Left kidney (tissue), 2 donors: ENCODE data around the gene BPIFB6. TPM values are rescaled to one million over a fixed set of nuclear protein-coding genes. Genes with fewer than 3 reads are reported as not detected.

Source experiments
- DNase-seq: peaks from one replicate; pipeline ENCODE4 v3.0.0-alpha.2; 2013
- polyA plus RNA-seq: library from polyadenylated mRNA; unstranded; fragments of 120-200 nt; gene quantifications from one replicate; pipeline ENCODE4 v1.2.1, GENCODE V29; 2013; ENCODE audit not compliant: insufficient read length

BPIFB6 gene
- polyA plus RNA-seq, 1 donor, result not detected

GRCh38 chr20:33002087-33002808, 29.2 kb upstream of the BPIFB6 start:
- no peak for DNase-seq

- no peak for DNase-seq
These were observed 27.2 kb upstream of the BPIFB6 start, which contains the start of gene SUN5 for GRCh38 chr20:33004141-33004751. Gene SUN5, minus strand, starts transcription at chr20:33004433. Its CDS starts 93 bp downstream, at chr20:33004340.

DNA sequence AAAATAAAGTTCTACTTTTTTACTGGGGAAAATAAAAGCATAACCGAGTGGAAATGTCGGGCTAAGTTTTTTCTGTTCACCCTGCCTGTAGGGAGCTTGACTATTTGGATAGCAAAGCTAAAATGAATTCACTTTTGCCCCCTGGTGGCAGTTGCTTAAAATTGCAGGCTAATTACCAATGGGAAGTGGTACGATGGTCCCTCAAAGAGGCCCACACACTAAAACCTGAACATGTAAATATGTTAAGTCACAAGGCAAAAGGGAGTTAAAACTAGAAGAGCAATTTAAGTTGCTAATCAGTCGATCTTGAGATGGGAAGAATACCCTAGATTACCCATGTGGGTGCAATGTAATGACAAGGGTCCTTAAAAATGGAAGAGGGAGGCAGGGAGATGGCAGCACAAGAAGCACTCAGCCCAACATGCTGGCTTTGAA, 26.3 kb upstream of the BPIFB6 start:
- DNase-seq, result no peak

- no peak for DNase-seq
These were observed 25.3 kb upstream of the BPIFB6 start for GRCh38 chr20:33005908-33006775.

GRCh38 chr20:33006776-33007375, 24.6 kb upstream of the BPIFB6 start:
- DNase-seq, result no peak

GRCh38 chr20:33007376-33008335, 23.8 kb upstream of the BPIFB6 start, which contains the start of gene BPIFB2:
Gene BPIFB2, plus strand, starts transcription at chr20:33007704. Its CDS starts 871 bp downstream, at chr20:33008575.
- DNase-seq, result no peak

DNA sequence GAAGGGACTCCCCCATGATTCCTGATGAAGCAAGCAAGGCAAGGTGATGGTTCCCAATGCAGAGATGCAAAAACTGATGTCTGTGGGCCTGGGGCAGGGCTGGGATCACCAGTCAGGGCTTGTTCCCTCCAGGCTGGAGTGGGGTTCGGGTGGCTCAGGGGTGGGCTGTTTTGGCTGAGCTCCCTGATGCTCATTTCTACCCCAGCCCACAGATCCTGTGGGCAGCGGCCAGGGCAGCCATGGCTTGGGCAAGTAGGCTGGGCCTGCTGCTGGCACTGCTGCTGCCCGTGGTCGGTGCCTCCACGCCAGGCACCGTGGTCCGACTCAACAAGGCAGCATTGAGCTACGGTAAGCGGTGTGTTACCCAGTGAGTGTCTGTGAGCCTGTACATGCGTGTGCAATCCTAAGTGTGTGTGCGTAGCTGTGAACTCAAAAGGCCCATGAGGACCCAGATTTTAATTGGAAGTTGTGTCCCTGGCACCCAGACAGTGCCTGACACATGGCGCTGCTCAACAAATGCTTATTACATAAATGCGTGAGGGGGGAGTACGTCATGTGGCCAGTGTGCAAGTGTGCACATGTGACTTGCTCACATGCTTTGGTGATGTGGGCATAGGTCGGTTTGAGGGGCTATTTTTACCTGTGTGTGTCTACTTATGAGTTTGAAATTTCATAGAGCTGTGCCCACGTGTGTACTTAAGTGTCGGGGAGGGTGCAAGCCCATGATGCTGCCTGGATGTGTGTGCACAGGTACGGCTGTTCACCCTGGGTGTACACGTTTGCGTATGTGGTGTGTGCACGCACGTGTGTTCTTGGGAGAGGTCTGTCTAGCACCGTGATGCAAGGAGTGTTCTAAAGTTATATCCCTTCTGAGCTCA, 22.9 kb upstream of the BPIFB6 start:
- DNase-seq, result no peak

GRCh38 chr20:33009214-33010132, 22.0 kb upstream of the BPIFB6 start:
- peak; percentile 18 for DNase-seq

DNA sequence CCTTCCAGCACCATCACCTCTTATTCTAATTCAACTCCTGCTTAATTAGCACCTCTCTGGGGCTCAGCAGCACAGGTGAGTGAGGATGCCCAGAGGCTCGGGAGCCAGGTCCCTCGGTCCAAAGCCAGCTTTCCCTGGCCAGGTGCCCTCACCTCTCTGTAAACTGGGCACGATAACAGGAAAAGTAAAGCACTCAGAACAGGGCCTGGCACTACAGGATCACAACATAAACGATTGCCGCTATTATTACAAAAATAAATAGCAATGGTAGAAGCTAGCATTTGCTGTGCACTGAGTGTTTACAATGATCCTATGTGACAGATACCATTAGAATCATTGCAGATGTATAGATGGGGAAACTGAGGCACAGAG, 21.3 kb upstream of the BPIFB6 start:
- no peak for DNase-seq

GRCh38 chr20:33010674-33011449, 20.6 kb upstream of the BPIFB6 start:
- DNase-seq, result no peak

DNA sequence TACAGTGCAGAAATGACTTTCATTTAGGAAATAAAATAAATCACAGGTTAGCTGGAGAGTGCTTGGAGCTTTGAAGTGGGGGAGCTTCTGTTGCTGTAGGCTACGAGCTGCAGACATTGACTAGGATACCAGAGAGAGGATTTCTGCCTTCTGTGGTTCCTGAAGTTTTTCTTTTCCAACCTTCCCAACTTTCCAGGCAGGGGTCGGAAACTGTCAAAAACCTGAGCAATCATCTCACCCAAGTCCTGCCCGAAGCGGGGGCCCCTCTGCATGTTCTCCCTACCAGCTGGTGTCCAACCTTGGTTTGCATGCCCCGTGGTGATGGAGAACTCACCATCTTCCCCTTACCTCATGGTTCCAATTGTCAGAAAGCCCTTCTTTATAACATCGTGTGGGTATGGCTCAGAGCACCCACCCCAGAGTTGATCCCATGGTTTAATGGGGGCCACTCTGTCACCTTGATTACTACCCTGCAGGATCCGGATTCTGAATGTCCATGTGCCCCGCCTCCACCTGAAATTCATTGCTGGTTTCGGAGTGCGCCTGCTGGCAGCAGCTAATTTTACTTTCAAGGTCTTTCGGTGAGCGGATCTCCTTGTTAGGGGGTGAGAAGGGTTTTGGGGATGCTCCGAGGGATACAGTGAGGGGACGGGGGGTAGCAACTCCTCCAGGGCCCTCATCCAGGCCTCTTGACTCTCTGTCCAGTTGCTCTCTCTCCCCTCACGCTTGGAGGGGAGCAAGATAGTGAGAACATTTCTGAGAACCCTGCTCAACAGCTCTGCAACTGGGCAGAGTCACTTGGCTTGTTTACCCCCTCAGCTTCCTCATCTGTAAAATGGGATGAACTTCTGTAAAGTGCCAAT, 18.9 kb upstream of the BPIFB6 start:
- no peak for DNase-seq

- DNase-seq, result no peak
These were observed 17.6 kb upstream of the BPIFB6 start for GRCh38 chr20:33013701-33014326.

GRCh38 chr20:33014336-33015113, 16.9 kb upstream of the BPIFB6 start:
- no peak for DNase-seq

DNA sequence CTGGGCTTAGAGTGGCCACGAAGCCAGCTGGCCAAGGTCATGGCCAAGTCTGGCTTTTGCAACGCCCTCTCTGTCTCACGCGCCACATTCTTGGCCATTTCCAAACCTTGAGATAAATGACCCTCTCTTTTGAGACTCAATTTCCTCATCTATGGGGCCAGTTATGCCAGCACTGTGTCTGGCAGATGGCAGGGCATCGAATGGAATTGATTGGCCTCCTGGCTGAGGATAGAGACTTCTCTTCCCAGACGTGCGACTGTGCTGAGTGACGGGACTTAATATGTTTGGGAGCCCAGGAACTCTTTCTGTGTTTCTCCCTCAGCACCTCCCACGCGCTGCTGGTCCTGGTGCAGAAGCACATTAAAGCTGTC, 16.3 kb upstream of the BPIFB6 start:
- DNase-seq, result no peak

DNA sequence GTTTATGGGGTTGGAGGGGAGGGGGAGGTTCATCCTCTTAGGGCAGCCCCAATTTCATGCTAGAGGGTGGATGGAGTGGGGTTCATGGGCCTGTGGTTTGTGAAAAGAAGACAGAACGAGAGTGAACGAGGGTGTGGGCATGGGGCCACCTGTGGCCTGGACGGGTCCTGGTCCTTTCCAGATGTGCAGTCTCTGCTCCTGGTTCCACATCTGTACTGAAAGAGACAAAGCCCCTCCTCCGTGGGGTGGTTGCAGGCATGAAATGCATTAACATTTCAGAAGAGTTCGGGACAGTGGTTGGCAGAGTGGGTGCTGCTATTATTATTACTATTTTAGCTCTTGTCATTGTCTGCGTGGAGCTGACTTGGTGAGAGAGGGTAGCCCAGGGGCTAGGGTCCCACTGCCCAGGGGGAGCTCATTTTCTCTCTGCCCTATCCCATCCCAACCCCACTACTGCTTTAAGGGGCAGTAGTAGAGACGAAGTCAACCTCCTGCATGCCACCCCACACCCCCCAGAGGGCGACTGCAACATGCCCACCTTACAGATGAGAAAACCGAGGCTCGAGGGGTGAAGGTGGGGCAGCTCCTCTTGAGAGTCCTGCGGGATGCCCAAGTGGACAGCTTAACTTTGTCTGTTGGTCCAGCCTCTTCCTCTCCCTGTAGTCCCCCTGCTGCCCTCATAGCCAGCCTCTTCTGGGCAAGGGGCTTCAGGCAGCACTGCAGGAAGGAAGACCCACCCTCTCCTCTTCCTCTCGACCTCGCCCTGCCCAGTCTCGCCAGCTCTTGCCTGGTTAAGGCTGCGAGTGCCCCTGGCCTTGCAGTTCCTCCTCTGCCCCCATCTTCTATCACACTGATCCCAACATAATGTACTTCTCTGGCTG, 15.5 kb upstream of the BPIFB6 start:
- no peak for DNase-seq
